Karpas-422 (cell line): Measurements from ENCODE around the gene TCTN1. TPM values are rescaled to one million over a fixed set of nuclear protein-coding genes. Genes with fewer than 3 reads are reported as not detected.

Experiments used
- DNase-seq: peaks from one replicate; pipeline ENCODE4 v3.0.0-alpha.2; 2015
- H2AFZ ChIP-seq: fragments of 200-600 bp; sonication (generic); 2 replicates; pipeline ENCODE4 v1.6.1; 2014; ENCODE audit warnings: antibody characterized with exemption, low read length, mixed read lengths
- H3K27ac ChIP-seq: fragments of 200-600 bp; sonication (generic); 2 replicates; pipeline ENCODE4 v1.5.1; 2014; ENCODE audit warnings: mild to moderate bottlenecking, low read length, moderate library complexity
- H3K27me3 ChIP-seq: fragments of 200-600 bp; sonication (generic); 2 replicates; pipeline ENCODE4 v1.6.1; 2014; ENCODE audit warnings: low read length, mixed read lengths
- H3K36me3 ChIP-seq: fragments of 200-600 bp; sonication (generic); 2 replicates; pipeline ENCODE4 v1.6.1; 2014; ENCODE audit warnings: low read length, mixed read lengths; ENCODE audit not compliant: insufficient read depth
- H3K4me1 ChIP-seq: fragments of 200-600 bp; sonication (generic); 2 replicates; pipeline ENCODE4 v1.6.1; 2014; ENCODE audit warnings: mild to moderate bottlenecking, low read length, mixed read lengths
- H3K4me2 ChIP-seq: fragments of 200-600 bp; sonication (generic); 2 replicates; pipeline ENCODE4 v1.6.1; 2014; ENCODE audit warnings: low read length, low read depth, mild to moderate bottlenecking; ENCODE audit not compliant: poor library complexity, severe bottlenecking
- H3K4me3 ChIP-seq: fragments of 200-600 bp; sonication (generic); 2 replicates; pipeline ENCODE4 v1.5.1; 2014; ENCODE audit warnings: mild to moderate bottlenecking, antibody characterized with exemption, low read length, mixed read lengths
- H3K79me2 ChIP-seq: fragments of 200-600 bp; sonication (generic); 2 replicates; pipeline ENCODE4 v1.6.1; 2014; ENCODE audit warnings: mild to moderate bottlenecking, low read length, mixed read lengths
- H3K9ac ChIP-seq: fragments of 200-600 bp; sonication (generic); 2 replicates; pipeline ENCODE4 v1.6.0; 2014; ENCODE audit warnings: low read length
- H3K9me2 ChIP-seq: fragments of 200-600 bp; sonication (generic), shearing (Covaris generic); replicated peaks from 2 replicates; pipeline ENCODE4 v1.6.0; 2014; ENCODE audit warnings: mild to moderate bottlenecking, low read length, moderate library complexity; ENCODE audit not compliant: insufficient read depth
- H3K9me3 ChIP-seq: fragments of 300-700, 200-600 bp; sonication (generic); 2 replicates; pipeline ENCODE4 v1.6.1; 2014; ENCODE audit warnings: low read length, mixed read lengths
- H4K20me1 ChIP-seq: fragments of 200-600 bp; sonication (generic); 2 replicates; pipeline ENCODE4 v1.6.1; 2014; ENCODE audit warnings: mild to moderate bottlenecking, antibody characterized with exemption, low read length, low read depth; ENCODE audit not compliant: insufficient read depth
- total RNA-seq: library from RNA; depleted of rRNA; stranded (reverse); fragments of >200 nt; shearing (Covaris generic); gene quantifications from 2 replicates; pipeline ENCODE4 v1.2.3, GENCODE V29; 2014; ENCODE audit warnings: low replicate concordance

Gene TCTN1
- total RNA-seq, 1 experiment from 2014 or later = 31.3 TPM

DNA sequence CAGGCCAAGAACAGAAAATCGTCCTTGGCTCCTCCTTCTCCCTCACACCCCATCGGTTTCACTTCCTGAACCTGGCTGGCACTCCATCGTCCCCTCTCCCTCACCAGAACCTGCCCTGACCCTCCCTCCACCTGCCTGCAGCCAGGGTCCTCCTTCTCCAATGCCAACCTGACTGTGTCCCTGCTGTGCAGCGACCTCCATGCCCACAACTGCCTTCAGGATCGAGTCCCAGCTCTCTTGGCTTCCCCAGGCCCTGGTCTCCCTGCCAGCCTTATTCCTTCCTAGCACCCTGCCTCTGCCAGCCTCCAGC lies 55.2 kb downstream of the TCTN1 start:
- Histone ChIP-seq H3K9ac (peak overlapping the region; percentile 49), H3K9me3 (peaks cover 4% of the 10 kb centered on the region; the same call in 1 of the 2 replicates), H3K36me3 (no peaks in the 10 kb centered on the region), H3K79me2 (no peaks in the 10 kb centered on the region), H3K4me2 (peak overlapping the region; percentile 66), H3K27ac (no peak overlapping the region), H2AFZ (peak overlapping the region; percentile 77), H3K27me3 (no peaks in the 10 kb centered on the region), H3K4me1 (peaks cover 26% of the 10 kb centered on the region), H3K4me3 (peak overlapping the region; percentile 23; the same call in 1 of the 2 replicates), H4K20me1 (no peaks in the 10 kb centered on the region), H3K9me2 (no peaks in the 10 kb centered on the region)
- peak; percentile 78 for DNase-seq

DNA sequence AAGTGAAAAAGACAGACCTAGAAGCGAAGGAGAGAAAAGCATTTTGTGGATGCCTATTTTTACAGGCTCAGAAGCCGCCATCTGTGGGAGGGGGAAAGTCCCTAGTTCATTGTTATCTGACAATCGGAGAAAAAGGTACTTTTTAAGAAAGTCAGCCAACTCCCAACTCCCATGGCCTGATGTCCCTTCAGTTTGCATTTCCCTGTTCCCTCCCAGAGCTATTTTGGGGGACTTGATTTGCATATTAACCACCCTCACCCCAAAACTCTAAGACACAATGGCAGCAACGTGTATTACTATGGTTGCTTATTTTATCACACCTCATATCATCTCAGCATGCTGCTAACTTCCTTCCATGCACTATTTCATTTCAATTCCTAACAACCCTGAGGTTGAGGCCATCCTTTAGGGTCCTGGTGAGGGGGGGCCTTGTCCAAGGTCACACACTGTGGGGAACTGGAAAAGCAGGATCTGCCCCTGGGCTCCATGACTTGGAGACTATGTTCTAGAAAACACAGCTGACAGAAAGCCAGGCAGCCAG lies 56.3 kb downstream of the TCTN1 start:
- Histone ChIP-seq H3K27me3 (no peaks in the 10 kb centered on the region), H3K36me3 (no peaks in the 10 kb centered on the region), H3K4me1 (peaks cover 26% of the 10 kb centered on the region), H3K27ac (peak overlapping the region; percentile 23; the same call in 1 of the 2 replicates), H4K20me1 (no peaks in the 10 kb centered on the region), H3K4me3 (peak overlapping the region; percentile 42), H3K9me2 (no peaks in the 10 kb centered on the region), H3K9me3 (no peaks in the 10 kb centered on the region), H3K9ac (peak overlapping the region; percentile 23), H2AFZ (peak overlapping the region; percentile 54; the same call in 1 of the 2 replicates), H3K79me2 (no peaks in the 10 kb centered on the region), H3K4me2 (peak overlapping the region; percentile 66)
- DNase-seq = peak; percentile 59

DNA sequence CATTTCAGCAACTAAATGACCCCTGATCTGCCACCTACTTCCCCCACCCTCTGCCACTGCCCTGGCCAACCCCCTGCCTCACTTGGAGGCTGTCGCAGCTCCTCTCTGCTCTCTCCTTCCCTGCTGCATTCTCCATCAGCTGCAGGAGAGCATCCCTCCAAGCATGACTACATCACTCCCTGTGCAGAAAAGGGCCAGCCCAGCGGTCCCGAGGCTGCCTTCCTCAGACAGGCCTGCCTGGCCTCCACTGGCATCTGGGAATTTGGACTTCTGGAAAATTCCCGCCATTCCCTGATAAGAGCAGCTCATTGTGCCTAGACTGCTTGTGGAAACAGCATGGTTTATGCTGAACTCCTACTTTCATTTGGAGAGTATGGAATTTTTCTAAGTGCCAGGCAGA lies 62.2 kb downstream of the TCTN1 start:
- Histone ChIP-seq H3K36me3 (no peaks in the 10 kb centered on the region), H2AFZ (no peak overlapping the region), H3K9me3 (no peaks in the 10 kb centered on the region), H3K79me2 (no peaks in the 10 kb centered on the region), H3K27ac (no peak overlapping the region), H3K4me1 (peaks cover 17% of the 10 kb centered on the region), H3K27me3 (no peaks in the 10 kb centered on the region), H3K9me2 (no peaks in the 10 kb centered on the region), H4K20me1 (no peaks in the 10 kb centered on the region), H3K9ac (no peak overlapping the region), H3K4me2 (no peak overlapping the region), H3K4me3 (no peak overlapping the region)
- DNase-seq = no peak

DNA sequence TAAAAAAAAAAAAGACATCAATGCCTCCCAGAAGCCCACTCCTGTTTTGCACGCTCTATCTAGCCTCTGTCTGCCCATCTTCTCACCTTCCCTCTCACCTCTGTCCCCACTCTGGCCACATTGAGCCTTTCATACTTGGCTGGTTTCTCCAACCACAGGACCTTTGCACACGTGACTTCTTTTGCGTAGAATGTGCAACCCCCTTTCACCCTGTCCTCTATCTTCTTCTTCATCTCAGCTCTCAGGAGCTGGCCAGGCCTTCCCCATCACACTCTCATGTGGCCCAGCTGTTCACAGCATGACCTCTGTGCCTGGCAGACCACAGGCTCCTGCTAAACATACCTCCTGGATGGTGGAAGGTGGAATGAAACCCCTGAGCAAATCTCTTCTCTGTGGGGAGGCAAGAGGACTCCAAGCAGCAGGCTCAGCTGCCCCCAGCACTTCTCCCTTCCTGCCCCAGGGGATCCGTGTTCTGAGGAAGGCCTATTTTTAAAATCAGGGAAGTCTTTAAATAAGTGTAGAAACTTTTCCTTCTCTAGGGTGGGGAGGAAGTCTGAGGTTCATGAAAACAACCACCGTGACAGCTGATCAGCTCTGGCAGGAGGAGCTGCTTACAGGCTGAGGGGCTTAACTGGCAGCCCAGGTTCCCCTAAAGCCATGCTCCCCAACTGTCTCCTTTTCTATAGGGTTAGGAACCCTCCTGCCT lies 63.4 kb downstream of the TCTN1 start:
- Histone ChIP-seq H2AFZ (no peak overlapping the region), H3K36me3 (no peaks in the 10 kb centered on the region), H3K9me2 (no peaks in the 10 kb centered on the region), H3K9ac (peak overlapping the region; percentile 14; the same call in 1 of the 2 replicates), H3K79me2 (no peaks in the 10 kb centered on the region), H4K20me1 (no peaks in the 10 kb centered on the region), H3K27me3 (no peaks in the 10 kb centered on the region), H3K4me2 (peak overlapping the region; percentile 46), H3K27ac (no peak overlapping the region), H3K9me3 (no peaks in the 10 kb centered on the region), H3K4me3 (peak overlapping the region; percentile 16; the same call in 1 of the 2 replicates), H3K4me1 (peaks cover 17% of the 10 kb centered on the region)
- DNase-seq = peak; percentile 55

DNA sequence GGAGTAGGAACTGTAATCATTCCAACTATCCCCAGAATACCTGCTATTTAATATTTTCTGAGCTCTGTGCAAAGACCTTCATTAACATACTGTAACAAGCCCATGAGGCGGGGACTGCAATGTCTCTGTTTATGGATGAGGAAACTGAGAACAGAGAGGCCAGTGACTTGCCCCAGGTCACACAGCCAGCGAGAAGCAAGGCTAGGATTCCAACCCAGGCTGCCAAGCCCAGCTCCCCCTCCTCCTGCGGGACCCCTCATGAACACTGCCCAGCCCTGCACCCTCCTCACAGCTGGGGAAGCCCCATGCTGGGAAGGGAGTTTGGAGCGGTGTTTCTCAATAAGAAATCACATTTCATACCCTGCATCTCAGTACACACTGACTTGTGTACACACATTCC lies 64.1 kb downstream of the TCTN1 start:
- H3K9me2 ChIP-seq = no peaks in the 10 kb centered on the region
- peak overlapping the region; percentile 14 for H3K9ac ChIP-seq
- H3K9me3 ChIP-seq = no peaks in the 10 kb centered on the region
- H2AFZ ChIP-seq = no peak overlapping the region
- H4K20me1 ChIP-seq = no peaks in the 10 kb centered on the region
- peaks cover 17% of the 10 kb centered on the region for H3K4me1 ChIP-seq
- no peak for DNase-seq
- H3K4me2 ChIP-seq = peak overlapping the region; percentile 46
- H3K27ac ChIP-seq = no peak overlapping the region
- H3K79me2 ChIP-seq = no peaks in the 10 kb centered on the region
- H3K36me3 ChIP-seq = no peaks in the 10 kb centered on the region
- no peaks in the 10 kb centered on the region for H3K27me3 ChIP-seq
- H3K4me3 ChIP-seq = peak overlapping the region; percentile 16; the same call in 1 of the 2 replicates

DNA sequence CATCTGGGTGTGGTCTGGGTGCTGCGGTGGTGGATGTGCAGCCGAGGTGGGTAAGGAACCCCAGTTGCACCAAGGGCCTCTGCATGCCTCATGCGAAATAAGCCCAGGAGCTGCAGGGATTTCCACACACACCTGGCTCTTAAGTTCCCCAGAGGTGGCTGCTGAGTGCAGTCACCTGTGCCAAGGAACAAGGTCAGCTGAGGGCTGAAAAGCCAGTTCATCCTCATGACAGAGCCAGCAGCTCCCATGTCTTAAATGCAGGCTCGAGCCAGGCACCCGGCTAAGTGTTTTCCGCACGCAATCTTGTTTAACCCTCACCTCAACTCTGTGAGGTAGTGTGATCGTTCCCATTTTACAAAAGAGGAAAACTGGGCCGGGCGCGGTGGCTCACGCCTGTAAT lies 65.3 kb downstream of the TCTN1 start:
- H3K4me2 ChIP-seq = no peak overlapping the region
- H4K20me1 ChIP-seq = no peaks in the 10 kb centered on the region
- no peaks in the 10 kb centered on the region for H3K9me3 ChIP-seq
- no peaks in the 10 kb centered on the region for H3K9me2 ChIP-seq
- H3K36me3 ChIP-seq = no peaks in the 10 kb centered on the region
- no peak overlapping the region for H3K27ac ChIP-seq
- H3K27me3 ChIP-seq = no peaks in the 10 kb centered on the region
- H3K9ac ChIP-seq = no peak overlapping the region
- no peaks in the 10 kb centered on the region for H3K79me2 ChIP-seq
- H3K4me1 ChIP-seq = peaks cover 17% of the 10 kb centered on the region
- no peak for DNase-seq
- H3K4me3 ChIP-seq = no peak overlapping the region
- H2AFZ ChIP-seq = no peak overlapping the region

DNA sequence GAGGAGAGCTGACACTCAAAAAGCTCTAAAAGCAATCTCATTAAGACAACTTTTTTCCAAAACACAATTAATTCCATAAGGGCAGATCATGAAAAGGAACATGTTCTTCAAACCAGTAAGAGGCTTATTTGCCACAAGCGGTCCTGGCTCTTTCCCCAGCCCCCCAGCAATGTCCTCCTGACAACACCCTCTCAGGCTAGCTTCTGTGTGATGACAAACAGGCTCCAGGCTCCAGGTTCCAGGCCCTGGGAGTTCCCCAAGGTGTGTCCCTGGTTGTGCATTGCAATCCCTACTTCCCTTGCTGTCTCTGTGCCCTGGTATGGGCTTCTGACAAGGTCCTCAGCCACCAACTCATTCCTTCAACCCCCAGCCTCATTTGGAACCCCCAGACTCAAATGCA lies 66.1 kb downstream of the TCTN1 start:
- Histone ChIP-seq H3K9ac (no peak overlapping the region), H2AFZ (no peak overlapping the region), H3K79me2 (no peaks in the 10 kb centered on the region), H3K27me3 (no peaks in the 10 kb centered on the region), H3K9me3 (no peaks in the 10 kb centered on the region), H4K20me1 (no peaks in the 10 kb centered on the region), H3K36me3 (no peaks in the 10 kb centered on the region), H3K4me1 (peaks cover 17% of the 10 kb centered on the region), H3K9me2 (no peaks in the 10 kb centered on the region), H3K4me3 (no peak overlapping the region), H3K4me2 (no peak overlapping the region), H3K27ac (no peak overlapping the region)
- DNase-seq = no peak

DNA sequence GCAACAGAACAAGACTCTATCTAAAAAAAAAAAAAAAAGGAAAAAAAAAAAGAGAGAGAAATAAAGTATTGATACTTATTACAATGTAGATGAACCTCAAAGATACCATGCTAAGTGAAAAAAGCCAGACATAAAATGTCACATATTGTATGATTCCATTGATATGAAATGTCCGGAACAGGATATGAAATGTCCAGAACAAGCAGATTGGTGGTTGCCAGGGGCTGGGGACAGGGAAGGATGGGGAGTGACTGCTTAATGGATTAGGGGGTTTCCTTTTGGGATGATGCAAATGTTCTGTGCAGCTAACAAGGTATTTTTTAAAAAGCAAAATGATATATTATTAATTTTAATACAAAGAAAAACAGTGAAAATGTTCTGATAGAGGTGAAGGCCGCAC lies 70.0 kb downstream of the TCTN1 start:
- no peaks in the 10 kb centered on the region for H4K20me1 ChIP-seq

More for the DNA sequence above, 70.0 kb downstream of the TCTN1 start:
- no peak for DNase-seq
- Histone ChIP-seq H3K27ac (no peak overlapping the region), H3K27me3 (no peaks in the 10 kb centered on the region), H3K4me1 (peaks cover 32% of the 10 kb centered on the region), H3K79me2 (no peaks in the 10 kb centered on the region), H3K9me3 (no peaks in the 10 kb centered on the region), H3K36me3 (no peaks in the 10 kb centered on the region), H3K9me2 (no peaks in the 10 kb centered on the region), H2AFZ (no peak overlapping the region), H3K9ac (no peak overlapping the region), H3K4me3 (no peak overlapping the region), H3K4me2 (no peak overlapping the region)
